Upper lobe of left lung (tissue), 4 donors: Measurements from ENCODE around the gene PRELP.

Source experiments
- EP300 ChIP-seq, 4 donors: sonication (generic); formaldehyde crosslinking; IDR thresholded peaks; one replicate each; pipeline ENCODE4 v1.5.1; 2017; ENCODE audit warnings: antibody characterized with exemption in 4 of 4, control low read depth in 2 of 4
- POLR2AphosphoS5 ChIP-seq, 2 donors: sonication (generic); formaldehyde crosslinking; IDR thresholded peaks; one replicate each; pipeline ENCODE4 v1.5.1; 2017; ENCODE audit warnings: antibody characterized with exemption in 2 of 2
- TF ChIP-seq, protein P1 (sequence below), 6 experiments: fragments of 450-650 bp in 4 of 6; fragments of 200-600 bp in 2 of 6; sonication (generic) in 2 of 6; IDR thresholded peaks; one replicate each; pipeline ENCODE4 v1.5.1; 2016 to 2019; ENCODE audit warnings: antibody characterized with exemption in 6 of 6

DNA sequence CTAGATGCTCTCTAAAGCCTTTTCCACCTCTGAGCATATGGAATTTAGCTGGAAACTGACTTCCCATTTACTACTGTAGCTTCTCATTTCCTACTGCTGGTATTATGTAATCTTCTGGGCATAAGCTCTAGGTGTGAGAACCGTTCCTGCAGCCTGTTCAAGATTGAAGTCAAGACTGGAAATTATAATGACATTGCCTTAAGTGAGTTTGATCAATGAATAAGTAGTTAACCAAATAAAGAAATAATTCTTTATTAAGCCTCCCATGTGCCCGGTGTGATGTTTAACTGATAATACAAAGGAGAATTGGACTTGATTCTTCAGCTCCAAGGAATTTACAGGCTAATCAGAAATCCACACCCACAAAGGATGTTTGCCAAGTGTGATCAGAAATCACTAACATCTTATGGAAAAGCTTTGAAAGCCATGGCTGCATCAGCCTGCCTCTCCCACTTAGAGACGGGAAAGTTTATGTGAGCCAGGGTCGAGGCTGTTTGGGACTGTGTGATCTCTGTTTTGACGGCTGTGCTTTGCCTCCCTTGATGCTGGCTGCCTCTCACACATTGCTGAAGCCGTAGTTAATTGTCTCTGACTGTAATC, 36.4 kb upstream of the PRELP start:
- TF ChIP-seq EP300 (IDR thresholded peaks at IDR 0.05) = no peak
- TF ChIP-seq, protein P1, sequence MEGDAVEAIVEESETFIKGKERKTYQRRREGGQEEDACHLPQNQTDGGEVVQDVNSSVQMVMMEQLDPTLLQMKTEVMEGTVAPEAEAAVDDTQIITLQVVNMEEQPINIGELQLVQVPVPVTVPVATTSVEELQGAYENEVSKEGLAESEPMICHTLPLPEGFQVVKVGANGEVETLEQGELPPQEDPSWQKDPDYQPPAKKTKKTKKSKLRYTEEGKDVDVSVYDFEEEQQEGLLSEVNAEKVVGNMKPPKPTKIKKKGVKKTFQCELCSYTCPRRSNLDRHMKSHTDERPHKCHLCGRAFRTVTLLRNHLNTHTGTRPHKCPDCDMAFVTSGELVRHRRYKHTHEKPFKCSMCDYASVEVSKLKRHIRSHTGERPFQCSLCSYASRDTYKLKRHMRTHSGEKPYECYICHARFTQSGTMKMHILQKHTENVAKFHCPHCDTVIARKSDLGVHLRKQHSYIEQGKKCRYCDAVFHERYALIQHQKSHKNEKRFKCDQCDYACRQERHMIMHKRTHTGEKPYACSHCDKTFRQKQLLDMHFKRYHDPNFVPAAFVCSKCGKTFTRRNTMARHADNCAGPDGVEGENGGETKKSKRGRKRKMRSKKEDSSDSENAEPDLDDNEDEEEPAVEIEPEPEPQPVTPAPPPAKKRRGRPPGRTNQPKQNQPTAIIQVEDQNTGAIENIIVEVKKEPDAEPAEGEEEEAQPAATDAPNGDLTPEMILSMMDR (IDR thresholded peaks at IDR 0.05) = no peak
- no peak for TF ChIP-seq POLR2AphosphoS5 (IDR thresholded peaks at IDR 0.05)
